ENCODE results near the gene EMILIN1. TPM values are rescaled to one million over a fixed set of nuclear protein-coding genes. Genes with fewer than 3 reads are reported as not detected.

Gene EMILIN1
- total RNA-seq, 6 experiments from 2014 or later: 7.2 to 26.1 (median 21.0) TPM

GRCh38 chr2:27051902-27052645 is 26.3 kb upstream of the EMILIN1 start:
- DNase-seq: peak in 2 of 3 donors; percentile 60 to 70
- Histone ChIP-seq H3K36me3 (peaks cover 0 to 10% (median 2%) of the 10 kb centered on the region in 4 donors), H3K4me3 (peak overlapping the region; percentile 82 to 92 (median 89)), H3K27me3 (no peaks in the 10 kb centered on the region), H3K27ac (peak overlapping the region; percentile 57 to 66 (median 62)), H3K9me3 (no peaks in the 10 kb centered on the region), H3K4me1 (peaks cover 0 to 9% (median 4%) of the 10 kb centered on the region in 4 donors)
- intact Hi-C loops (cut with DNase I): no loop called here
- TF ChIP-seq CTCF (IDR thresholded peaks at IDR 0.05) (no peak), POLR2A (IDR thresholded peaks at IDR 0.05) (no peak)
- 8% methylated on average over 17 of the region's 24 CpGs for WGBS (ENCODE audit: insufficient coverage, low coverage, low lambda C conversion rate, missing lambda C conversion rate)
- peak in 1 of 4 donors; percentile 0 for ATAC-seq

GRCh38 chr2:27053321-27053720 is 25.1 kb upstream of the EMILIN1 start:
- Histone ChIP-seq H3K27me3 (no peaks in the 10 kb centered on the region), H3K4me1 (peaks cover 0 to 9% (median 4%) of the 10 kb centered on the region in 4 donors), H3K4me3 (no peak overlapping the region), H3K36me3 (peaks cover 0 to 10% (median 2%) of the 10 kb centered on the region in 4 donors), H3K9me3 (no peaks in the 10 kb centered on the region), H3K27ac (no peak overlapping the region)
- DNase-seq: no peak
- intact Hi-C loops (cut with DNase I): no loop called here
- 78% methylated on average over 11 of the region's 11 CpGs for WGBS (ENCODE audit: insufficient coverage, low coverage, low lambda C conversion rate, missing lambda C conversion rate)
- TF ChIP-seq CTCF (IDR thresholded peaks at IDR 0.05) (no peak), POLR2A (IDR thresholded peaks at IDR 0.05) (no peak)
- ATAC-seq: no peak

GRCh38 chr2:27053776-27054175 is 24.6 kb upstream of the EMILIN1 start:
- no peak for TF ChIP-seq POLR2A (IDR thresholded peaks at IDR 0.05)
- TF ChIP-seq CTCF (IDR thresholded peaks at IDR 0.05): no peak
- H3K9me3 ChIP-seq: no peaks in the 10 kb centered on the region
- no peak overlapping the region for H3K4me3 ChIP-seq
- no peak overlapping the region for H3K27ac ChIP-seq
- peaks cover 0 to 10% (median 2%) of the 10 kb centered on the region in 4 donors for H3K36me3 ChIP-seq
- peaks cover 0 to 9% (median 4%) of the 10 kb centered on the region in 4 donors for H3K4me1 ChIP-seq
- DNase-seq (no peak), ATAC-seq (no peak)
- intact Hi-C loops (cut with DNase I): no loop called here
- H3K27me3 ChIP-seq: no peaks in the 10 kb centered on the region
- 88% methylated on average over 6 of the region's 8 CpGs for WGBS (ENCODE audit: insufficient coverage, low coverage, low lambda C conversion rate, missing lambda C conversion rate)

- intact Hi-C loops (cut with DNase I): no loop called here
- DNase-seq (no peak), ATAC-seq (no peak)
- Histone ChIP-seq H3K9me3 (no peaks in the 10 kb centered on the region), H3K27ac (no peak overlapping the region), H3K27me3 (no peaks in the 10 kb centered on the region), H3K4me3 (no peak overlapping the region), H3K4me1 (peaks cover 0 to 9% (median 2%) of the 10 kb centered on the region in 4 donors), H3K36me3 (peaks cover 0 to 10% (median 2%) of the 10 kb centered on the region in 4 donors)
- no peak for TF ChIP-seq CTCF (IDR thresholded peaks at IDR 0.05)
- no peak for TF ChIP-seq POLR2A (IDR thresholded peaks at IDR 0.05)
- 94% methylated on average over 8 of the region's 11 CpGs for WGBS (ENCODE audit: insufficient coverage, low coverage, low lambda C conversion rate, missing lambda C conversion rate)
These were observed 23.7 kb upstream of the EMILIN1 start for GRCh38 chr2:27054721-27055120.

All from right lobe of liver (tissue), 6 donors.